Stimulated activated CD4-positive, alpha-beta T cell treated with anti-CD3 and anti-CD28 coated beads, Interleukin-4, amount 100 ng/mL, for 24 hours (primary cell): ENCODE measurements around the gene STRN.
"Not testable (repeated sequence)": the region's sequence is repeated elsewhere in the genome, so short reads cannot be mapped to it uniquely, and the experiment has no call there.

ENCODE experiments used
- DNase-seq: peaks from one replicate; pipeline ENCODE4 v3.0.0-alpha.2; 2020

Gene STRN

DNA sequence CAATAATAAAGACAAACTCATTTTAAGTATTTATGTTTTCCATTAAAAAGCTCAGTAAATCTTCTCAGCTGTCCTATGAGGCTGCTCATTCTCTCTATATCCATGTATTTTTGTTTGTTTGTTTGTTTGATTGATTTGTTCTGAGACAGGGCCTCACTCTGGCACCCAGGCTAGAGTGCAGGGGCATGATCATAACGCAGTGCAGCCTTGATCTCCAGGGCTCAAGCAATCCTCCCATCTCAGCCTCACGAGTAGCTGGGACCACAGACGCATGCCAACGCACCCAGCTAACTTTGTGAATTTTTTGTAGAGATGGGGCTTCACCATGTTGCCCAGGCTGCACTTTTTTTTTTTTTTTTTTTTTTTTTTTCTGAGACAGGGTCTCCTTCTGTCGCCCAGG is 5.6 kb downstream of the STRN start:
- no peak for DNase-seq

DNA sequence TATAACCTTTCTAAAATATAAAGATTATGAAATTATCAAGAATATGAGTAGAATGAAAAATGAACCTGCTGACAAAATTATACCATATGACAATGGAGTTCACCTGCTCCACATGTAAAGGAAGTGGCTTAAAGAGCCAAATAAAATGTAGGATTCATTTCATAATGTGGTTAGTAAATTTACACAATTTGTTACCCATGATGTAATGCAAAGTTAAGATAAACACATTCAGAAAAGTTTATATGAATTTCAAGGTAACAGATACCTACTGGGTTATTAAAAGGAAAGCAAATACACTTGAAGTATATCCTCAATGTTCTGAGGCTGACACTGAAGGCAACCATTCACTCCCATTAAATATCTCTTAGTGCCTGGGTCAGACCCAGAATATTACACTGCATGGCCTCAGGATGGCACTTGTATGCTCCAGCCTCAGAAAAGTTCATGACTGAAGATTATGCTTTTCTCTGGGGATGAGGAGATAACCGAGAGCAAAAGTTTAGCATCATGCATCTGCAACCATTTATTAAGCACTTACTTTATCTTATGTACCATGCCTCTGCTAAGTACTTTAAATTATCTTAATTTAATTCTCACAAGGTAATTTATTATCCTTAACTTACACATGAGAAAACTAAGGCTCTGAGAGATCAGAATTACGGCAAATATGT is 6.2 kb downstream of the STRN start:
- DNase-seq = no peak

DNA sequence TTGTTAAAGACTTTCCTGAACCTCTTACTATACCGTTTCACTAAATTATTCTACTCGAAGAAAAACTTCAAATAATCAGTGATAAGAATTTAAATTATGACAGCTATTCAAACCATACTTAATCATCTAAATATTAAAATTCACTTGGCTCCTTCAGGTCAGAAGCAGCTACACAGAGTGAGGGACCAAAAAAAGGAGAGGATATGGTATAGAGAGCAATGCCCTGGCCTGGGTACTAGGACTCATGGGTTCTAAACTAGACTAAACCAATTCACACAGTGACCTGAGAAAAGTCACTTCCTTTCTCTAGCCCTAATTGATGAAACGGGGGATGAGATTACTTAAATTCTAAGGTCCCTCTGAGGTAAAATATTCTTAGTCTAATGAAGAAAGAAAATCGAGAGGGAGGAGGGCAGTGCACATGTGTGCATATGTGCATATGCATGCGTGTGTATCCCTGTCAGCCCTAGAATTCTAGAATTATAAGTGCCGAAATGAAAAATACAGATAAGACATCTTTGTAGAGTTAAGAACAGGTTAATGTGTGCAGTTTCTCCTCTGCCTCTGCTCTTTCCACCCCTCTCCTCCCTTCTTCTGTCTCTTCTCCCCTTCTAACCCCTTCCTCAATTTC is 11.2 kb downstream of the STRN start:
- no peak for DNase-seq

DNA sequence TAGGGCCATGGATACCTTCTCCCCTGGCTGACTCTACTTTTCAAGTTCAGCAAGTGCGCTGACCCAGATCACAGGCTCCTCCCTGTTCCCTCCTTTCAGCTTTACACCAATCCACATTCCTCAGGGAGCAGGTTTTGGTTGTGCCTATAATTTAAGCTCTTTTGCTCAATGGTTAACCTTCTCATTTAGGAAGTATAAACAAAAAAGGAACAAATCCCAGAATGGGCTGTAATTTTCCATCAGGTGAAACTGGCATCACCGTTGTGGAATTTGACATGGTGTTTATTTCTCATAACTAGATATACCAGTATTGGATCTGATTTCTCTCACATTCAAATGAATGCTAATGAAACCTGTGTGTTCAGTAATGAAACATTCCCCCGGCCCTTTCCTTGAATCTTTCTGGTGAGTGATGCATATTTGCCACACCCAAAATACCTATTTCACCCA is 13.6 kb downstream of the STRN start:
- no peak for DNase-seq

DNA sequence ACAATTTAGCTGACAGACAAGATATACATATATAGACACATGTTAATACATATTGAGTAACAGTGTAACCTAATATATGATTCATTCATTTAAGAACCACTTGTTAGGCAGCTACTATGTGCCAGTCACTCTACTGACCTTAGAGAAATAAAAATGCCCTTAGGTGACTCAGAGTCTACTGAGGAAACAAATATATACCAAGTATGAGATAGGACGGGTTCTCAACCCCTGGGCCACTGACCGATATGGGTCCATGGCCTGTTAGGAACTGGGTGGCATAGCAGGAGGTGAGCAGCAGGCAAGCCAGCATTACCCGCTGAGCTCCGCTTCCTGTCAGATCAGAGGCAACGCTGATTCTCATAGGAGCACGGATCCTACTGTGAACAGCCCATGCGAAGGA is 14.8 kb downstream of the STRN start:
- DNase-seq = no peak

DNA sequence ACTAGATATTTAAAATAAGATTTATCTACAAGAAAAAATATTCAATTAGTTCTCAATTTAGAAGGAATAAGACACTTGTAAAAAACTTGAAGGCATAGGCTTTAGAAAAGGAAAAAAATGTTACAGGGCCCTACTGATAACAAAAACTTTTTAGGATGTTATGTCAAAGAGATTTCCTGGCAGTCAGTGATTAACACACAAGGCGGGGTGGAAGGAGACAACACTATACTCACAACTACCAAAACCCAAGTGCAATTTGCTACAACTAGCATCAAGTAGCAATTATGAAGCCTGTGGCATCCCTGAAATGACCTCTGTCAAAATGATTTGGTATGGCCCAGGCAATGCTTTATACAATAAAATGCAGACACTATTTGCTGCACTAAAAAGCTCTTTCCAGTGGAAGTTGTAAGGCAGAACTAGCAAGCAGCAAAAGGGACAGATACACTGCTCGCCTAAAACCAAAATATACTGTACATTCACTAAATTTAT is 15.3 kb downstream of the STRN start:
- DNase-seq = no peak

DNA sequence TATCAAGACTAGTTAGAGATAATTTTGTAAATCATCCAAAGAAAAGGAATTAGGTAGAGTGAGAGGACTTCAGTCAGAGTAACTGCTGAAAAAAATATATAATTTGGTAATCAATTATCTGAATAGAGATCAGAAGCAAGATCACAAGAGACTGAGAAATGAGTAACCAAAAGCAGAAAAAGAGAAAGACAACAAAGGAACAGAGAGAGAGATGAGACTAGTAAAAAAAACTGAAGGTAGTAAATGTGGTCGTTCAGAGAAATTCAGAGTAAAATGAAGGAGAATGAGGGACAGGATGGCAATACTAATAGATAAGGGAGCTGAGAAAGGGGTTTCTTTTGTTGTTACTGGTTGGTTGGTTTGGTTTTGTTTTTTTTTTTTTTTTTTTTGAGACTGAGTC is 16.5 kb downstream of the STRN start:
- DNase-seq = no peak

DNA sequence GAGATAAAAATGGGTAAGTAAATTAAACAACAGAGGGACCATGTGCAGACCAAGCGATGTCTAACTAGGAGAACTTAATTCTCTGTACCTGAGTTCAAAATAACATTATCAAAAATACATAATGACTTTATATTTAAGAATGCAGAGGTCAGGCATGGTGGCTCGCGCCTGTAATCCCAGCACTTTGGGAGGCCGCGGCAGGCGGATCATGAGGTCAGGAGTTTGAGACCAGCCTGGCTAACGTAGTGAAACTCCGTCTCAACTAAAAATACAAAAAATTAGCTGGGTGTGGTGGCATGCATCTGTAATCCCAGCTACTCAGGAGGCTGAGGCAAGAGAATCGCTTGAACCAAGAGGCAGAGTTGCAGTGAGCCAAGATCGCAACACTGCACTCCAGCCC is 21.1 kb downstream of the STRN start:
- DNase-seq = not testable (repeated sequence)

DNA sequence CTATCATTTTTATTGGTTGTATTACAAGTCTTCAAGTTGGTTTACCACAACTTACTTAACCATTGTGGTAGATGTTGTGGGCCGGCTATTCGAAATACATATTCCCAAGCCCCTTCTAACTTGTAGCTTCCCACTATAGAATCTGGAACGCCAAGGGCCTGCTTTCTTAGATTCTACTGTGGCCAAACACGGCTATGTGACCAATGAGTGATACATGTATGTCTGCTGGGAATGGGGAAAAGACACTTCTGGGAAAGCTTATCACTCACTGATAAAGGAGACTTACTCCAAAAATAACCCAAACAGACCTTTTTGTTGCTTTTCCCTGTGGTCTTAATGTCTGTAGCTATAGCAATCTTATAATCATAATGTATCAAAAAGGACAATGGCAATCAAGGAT is 24.5 kb downstream of the STRN start:
- no peak for DNase-seq

DNA sequence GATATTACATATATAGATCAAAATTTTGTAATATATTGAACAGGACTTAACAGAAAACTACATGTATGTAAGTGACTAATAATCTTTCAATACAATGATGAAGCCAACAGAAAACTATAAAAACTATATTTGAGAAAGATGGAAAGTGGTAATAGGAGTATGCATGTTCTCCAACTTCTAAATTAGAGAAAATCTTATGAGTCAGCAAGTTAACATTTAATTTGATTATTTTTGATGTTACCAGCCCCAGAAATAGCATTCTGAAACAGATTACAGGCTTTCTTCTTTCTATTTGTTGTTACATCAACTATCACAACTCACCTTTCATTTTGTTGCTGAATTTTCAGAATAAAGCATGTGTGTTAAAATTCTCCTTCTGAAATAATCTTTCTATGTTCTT is 29.8 kb downstream of the STRN start:
- not testable (repeated sequence) for DNase-seq

DNA sequence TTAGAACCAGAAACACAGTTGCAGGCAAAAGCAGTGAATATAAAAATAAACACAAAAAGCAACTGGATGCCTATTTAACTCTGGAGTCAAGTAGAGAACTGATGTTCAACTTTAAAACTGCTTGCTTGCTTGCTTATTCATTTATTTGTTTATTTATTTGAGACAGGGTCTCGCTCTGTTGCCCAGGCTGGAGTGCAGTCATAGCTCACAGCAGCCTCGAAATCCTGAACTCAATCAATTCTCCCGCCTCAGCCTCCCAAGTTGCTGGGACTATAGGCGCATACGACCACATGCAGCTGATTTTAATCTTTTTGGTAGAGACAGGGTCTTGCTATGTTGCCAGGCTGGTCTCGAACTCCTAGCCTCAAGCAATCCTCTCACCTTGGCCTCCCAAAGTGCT is 34.6 kb downstream of the STRN start:
- not testable (repeated sequence) for DNase-seq

DNA sequence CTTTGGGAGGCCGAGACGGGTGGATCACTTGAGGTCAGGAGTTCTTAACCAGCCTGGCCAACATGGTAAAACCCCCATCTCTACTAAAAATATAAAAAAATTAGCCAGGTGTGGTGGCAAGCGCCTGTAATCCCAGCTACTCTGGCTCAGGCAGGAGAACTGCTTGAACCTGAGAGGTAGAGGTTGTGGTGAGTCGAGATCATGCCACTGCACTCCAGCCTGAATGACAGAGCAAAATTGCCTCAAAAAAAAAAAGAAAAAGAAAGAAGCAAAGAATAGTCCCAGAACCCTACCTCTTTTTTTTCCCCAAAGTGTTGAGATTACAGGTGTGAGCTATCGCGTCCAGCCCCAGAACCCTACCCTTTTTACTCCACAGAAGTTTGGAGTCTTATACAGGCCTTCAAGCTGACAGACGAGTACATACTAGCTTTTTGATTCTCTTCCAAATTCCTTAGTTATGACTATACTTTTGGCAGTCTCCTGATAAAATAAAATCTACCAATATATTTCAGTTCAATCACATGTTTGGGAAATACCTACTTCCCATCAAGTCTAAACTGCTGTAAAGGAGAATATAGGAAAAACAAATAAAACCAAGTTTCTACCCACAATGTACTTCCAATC is 35.4 kb downstream of the STRN start:
- not testable (repeated sequence) for DNase-seq

DNA sequence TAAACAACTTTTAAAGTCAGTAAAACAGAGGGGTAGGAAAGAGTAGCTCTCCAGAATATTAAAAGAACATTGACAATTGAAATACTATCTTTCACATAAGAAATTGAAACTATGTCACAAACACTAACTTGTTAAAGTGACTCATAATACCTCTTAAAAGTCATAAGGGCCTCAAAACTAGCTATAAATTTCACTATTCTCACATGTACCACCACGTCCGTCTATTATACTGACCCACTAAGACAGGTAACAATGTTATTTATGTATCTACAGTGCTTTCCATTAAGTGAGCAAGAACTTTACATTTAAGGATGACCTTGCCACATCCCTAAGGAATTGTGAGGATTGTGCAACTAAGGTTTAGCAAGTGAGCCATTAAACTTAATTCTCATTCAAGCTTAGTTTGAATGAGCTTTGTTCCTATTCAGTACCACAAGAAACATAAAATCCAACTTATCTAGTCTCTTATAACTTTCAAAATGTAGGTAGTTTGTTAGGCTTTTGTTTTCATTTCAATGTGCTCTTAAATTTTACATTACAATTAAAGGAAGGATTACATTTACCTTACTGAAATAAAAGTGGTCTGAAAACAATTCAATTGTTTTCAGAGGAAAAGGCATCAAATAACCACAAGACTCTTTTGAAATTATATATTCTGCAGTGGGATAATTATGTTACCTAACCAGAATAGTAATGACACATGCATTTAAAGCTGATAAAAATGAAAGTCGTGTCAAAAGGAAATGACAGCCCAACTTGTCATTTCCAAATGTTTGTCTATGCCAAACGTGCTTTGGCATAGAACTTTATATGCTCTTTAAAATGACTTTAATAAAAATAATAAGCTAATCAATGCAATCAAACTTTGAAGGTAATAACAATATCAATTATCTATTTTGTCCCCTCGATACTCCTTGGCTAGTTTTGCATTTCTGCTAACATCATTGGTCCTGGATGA is 39.9 kb downstream of the STRN start:
- not testable (repeated sequence) for DNase-seq

DNA sequence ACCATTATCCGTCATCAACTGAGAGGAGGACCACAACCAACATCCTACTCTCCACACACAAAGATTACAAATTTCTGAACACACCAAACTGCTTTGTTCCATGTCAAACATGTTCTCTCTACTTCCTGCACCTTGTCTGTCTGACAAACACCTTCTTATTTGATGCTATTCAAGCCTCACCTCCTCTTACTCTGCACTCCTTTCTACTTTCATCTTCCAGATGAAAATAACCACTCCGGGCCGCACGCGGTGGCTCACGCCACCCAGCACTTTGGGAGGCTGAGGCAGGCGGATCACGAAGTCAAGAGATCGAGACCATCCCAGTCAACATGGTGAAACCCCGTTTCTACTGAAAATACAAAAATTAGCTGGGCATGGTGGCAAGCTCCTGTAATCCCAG is 43.7 kb downstream of the STRN start:
- DNase-seq = not testable (repeated sequence)

DNA sequence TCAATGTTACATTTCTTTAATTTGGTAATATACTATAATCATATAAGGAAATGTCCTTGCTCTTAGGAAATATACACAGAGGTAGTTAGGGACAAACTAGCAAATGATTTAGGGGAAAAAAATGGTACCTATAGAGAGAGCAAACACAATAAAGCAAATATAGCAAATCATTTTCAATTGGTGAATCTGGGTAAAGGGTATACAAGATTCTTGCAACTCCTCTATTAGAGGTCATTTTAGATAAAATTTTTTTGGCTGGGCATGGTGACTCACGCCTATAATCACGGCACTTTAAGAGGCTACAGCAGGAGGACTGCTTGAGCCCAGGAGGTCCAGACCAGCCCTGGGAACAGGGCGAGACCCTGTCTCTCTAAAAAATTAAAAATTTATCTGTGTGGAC is 44.4 kb downstream of the STRN start:
- DNase-seq = no peak

DNA sequence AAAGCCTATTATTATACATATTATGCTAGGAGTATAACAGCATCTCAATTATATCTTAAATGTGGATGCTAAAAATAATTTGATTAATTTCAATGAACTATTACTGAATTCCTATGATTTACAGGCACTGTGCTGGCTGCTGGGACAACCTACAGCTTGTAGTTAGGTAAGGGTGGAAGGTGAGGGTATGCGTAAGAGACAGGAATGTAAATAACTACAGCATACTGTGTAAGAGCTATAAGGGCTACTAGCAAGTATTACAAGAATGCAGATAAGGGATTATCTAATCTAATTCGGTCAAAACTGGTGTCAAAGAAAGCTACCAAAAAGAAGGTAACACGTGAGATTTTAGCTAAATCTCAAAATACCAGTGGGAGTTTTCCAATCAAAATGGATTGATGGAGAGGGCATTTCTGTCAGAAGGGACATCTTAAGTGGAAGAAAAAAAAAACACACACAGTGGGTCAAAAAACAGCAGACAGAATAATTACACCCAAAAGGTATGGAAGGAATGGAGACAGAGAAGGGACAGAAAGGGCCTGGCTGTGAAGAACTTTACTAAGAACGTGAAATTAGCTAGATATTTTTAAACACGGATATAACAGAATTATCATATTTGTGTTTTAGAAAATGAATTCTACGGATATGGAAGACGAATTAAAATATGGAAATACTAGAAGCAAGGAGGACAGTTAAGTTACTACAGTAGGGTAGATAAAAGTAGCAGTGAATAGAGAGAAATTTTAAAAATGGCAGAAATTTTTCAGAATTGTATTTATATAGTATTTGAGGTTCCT is 47.1 kb downstream of the STRN start:
- DNase-seq = no peak

DNA sequence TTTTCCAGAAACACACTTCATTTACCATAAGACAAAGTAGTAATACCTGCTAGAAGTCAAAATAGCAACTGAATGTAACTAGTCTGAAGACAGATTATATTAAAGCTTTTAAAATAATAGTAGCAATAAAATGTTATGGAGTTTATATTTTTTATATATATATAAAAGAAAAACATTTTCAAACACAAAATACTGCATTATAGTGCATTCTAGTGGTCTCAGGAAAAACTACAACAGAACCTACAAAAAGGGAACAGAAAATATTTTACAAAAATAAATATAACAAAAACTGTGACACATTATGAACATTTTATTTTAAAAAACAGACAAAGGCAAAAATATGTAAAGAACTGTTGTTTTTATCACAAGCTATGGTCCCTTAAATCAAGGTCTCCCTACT is 48.0 kb downstream of the STRN start:
- no peak for DNase-seq

DNA sequence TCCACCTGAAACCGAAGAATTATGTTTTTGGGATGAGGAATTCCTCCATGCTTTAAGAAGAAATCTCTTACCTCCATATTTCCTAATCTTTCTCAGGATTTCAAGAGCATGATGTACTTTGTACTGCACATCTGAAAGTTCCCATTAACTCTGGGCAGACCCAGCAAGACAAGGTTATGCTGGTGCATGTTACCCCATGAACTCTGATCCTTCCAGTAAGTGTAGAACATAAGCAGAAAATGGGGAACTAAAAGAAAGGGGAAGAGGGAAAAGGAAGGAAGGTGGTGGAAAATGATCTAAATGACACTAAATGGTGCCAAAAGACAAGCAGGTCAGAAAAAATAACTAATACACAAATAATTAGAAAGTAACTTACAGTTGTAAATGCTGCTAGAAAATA is 50.7 kb downstream of the STRN start:
- DNase-seq = no peak

DNA sequence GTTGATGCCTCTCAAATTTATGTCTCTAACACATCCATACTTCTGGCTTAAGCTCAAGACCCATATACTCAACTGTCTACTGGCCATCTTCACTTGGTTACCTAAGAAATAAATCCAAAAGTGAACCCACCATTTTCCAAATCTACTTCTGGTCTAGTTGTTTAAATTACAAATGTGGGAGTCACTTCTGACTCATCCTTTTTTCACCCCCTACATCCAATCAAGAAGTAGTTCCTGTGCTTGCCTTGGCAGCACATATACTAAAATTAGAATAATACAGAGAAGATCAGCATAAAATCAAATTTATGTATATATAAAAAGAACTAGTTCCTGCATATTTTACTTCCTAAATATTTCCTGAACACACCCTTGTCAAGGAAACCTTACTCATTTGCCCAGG is 53.6 kb downstream of the STRN start:
- no peak for DNase-seq

DNA sequence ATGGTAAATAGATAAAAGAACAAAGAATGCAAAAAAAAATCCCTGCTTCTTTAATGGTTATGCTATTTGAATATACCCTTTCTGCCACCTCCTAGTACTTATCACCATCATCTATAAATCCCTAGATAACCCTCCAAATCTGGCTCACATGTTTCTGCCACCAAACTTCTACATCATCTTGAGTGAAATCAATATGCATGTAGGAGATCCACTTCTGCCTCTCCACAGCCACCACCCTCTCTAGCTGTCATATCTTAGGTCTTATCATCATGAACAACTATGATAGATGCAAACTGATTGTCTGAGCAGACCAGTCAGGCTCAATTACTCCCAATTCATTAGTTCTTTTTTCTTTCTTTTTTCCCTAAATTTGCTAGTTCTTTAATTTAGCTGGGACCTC is 55.3 kb downstream of the STRN start:
- no peak for DNase-seq

DNA sequence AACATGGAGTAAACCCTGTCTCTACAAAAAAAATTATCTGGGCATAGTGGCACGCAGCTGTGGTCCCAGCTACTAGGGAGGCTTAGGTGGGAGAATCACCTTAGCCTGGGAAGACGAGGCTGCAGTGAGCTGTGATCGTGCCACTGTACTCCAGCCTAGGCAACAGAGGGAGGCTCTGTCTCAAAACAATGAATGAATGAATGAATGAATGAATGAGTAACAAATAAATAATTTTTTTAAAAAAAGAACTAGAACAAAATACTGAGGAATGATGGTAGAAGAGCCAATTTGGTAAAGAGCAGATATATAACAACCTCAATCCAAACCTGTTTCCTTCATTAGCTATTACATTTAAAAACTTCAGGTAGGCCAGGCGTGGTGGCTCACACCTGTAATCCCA is 60.1 kb downstream of the STRN start:
- no peak for DNase-seq

DNA sequence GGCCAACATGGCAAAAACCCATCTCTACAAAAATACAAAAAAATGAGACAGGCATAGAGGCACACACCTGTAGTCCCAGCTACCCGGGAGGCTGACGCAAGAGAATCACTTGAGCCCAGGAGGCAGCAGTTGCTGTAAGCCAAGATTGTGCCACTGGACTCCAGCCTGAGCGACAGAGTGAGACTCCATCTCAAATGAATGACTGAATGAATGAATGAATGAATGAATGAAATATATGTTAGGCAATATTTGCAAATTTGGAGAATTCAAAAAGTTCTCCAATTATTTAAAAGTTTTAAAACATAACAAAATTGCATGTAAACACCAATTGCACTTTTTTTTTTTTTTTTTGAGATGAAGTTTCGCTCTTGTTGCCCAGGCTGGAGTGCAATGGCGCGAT is 61.7 kb downstream of the STRN start:
- DNase-seq = no peak
